Stimulated activated CD4-positive, alpha-beta T cell treated with anti-CD3 and anti-CD28 coated beads, Interleukin-1b, Interleukin-23, amount 100 ng/mL, for 48 hours (primary cell): ENCODE measurements around the gene SNRK.

Experiments used
- DNase-seq: peaks from one replicate; pipeline ENCODE4 v3.0.0-alpha.2; 2020

The SNRK gene

DNA sequence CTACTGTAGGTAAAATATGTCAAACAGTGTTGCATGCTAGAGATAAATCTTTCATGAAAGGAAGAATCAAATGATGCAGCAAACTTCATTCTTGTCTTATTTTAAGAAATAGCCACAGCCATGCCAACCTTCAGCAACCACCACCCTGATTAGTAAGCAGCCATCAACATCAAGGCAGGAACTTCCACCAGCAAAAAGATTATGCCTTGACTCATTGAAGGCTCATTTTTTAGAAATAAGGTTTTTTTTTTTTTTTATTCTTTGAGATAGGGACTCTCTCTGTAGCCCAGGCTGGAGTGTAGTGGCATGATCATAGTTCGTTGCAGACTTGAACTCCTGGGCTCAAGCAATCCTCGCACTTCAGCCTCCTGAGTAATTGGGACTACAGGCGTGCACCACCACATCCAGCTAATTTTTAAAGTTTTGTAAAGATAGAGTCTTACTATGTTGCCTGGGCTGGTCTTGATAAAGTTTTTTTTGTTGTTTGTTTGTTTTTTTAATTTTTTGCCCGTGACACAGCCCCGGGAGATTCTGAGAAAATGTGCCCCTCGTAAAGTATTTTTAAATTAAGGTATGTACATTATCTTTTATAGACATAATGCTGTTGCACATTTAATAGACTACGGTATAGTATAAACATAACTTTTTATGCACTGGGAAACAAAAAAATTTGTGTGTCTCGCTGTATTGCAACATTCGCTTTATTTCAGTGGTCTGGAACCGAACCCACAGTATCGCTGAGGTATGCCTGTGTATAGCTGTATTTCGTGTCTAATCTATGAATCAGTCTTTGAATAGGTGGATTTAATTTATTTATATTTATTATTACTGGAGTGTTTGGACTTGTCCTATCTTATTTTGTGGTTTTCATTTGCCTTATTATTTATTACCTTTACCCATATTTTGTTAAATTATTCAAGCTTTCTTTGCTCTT is 23.3 kb downstream of the SNRK start:
- DNase-seq, result no peak

DNA sequence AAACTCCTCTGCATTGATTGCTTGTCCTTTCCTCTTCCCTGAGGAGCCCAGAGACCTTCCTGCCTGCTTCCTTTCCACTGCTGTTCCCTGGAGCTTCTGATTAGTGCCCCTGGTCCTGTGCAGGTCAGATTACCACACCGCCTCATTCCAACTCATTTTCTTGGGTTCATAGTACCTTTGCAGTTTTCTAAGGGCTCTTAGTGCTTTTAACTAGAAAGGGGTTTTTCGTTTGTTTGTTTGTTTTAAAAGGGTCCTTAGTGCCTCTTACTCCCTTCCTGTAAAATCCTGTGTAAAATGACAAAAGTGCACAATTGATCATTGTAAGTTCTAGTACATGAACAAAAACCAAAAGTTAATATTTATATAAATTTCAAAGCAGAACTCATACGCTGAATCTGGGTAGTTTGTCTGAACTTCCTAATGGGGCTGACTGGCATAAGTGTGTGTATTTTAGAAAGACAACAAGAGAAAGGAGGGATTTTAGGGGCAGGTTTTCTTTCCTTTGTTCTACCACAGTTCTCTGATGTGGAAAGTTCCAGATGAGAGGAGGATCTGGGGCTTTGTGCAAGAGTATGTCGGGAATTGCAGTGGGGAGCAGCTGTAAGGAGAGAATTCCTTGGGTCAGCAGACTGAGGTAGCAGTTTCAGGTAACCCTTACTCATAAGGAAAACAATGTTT is 30.6 kb downstream of the SNRK start:
- no peak for DNase-seq

DNA sequence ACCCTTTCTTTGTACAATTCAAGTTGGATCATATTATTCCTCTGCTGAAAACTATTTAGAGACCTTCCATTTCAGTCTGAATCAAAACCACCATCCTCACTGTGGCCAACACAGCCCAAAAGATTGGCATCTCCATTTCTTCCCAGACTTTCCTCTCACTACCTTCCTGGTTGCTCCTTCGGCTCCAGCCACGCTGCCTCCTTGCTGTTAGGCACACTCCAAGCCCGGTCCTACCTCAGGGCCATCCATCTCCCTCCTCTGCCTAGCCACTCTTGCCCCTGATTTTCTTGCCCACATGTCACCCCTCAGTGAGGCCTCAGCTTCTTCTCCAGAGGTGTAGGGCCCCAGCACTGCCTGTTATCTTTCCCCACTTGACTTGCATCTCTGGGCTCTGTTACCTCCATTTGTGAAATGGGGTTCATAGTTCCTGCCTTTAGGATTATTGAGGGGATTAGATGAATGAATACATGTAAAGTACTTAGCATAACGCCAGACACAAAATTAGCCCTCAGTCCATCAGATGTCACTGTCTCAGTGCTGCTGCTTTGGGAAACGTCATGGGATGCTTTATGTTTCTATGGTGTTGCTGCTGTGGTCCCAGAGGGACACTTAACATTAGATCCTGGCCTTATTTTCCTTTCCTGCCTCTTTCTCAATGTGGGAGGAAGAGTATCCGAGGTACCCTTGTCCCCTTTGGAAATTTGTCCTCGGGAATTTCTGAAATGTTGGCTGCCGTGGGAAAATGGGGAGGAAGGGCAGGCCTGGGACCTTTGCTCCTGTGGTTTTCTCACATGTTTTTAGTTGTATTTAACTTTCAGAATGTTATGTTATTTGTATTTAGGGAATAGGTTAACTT is 31.3 kb downstream of the SNRK start:
- no peak for DNase-seq

DNA sequence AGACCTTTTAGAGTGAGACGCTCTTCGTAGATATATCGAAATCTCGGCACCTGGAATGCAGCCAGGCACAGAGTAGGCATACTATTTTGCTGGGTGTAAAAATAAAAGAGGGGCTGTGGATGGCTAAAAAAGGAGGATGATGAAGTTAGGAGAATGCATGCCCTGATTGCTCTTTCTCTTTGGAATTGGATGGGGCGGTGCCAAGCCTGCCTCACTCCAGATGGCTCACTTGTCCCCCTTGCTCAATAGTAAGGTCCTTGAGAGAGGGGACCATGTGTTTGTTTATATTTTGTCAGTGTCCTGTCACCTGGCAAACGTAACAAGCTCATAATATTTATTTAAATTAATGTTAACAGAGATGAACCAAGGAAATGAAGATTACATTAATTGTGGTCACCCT is 33.0 kb downstream of the SNRK start:
- no peak for DNase-seq

DNA sequence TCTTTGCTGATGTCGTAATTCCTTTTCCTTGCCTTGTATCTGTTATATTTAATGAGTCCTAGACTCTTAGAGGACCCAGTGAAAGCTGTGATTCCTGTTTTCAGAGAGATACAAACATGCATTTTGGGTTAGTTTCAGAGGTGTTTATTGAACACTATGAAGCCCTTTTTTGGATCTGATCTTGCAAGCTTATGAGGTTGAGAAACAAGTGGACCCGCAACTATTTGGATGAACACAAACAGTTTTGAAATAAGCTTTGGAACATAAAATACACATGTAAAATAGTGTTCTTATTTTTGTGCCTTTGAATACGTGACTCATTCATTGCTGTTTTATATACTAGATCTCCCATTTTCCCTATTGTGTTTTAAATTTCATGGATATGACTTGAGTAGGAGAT is 33.5 kb downstream of the SNRK start:
- no peak for DNase-seq

DNA sequence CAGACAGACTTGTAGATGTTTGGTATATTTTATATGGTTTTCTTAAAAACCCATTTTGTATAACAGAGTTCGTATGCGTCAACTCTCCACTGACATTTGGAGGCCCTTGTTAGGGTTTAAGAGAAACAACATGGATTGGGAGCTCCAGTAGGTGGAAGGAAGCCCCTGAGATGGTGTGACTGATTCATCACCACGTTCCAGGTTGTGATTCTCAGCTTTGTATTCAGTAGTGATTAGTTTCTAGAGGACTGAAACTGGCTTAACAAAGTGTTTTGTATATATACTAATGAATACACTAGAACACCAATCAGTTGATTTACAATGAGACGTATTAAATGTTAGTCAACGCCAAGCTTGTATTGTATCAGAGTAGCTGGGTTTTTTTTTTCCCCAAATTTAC is 33.9 kb downstream of the SNRK start:
- no peak for DNase-seq

DNA sequence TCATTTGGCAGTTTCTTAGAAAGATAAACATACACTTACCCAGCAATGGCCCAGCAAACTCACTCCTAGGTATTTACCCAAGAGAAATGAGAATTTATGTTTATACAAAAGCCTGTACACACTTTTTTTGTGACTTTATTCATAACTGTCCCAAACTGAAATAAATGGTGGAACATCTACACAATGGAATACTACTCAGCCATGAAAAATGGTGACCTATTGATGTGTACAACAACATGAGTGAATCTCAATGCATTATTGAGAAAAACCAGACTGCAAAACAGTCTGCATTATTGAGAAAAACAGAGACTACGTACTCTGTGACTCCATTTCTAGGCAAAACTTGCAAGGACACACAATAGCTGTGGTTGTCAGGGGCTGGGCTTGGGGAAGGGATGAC is 37.2 kb downstream of the SNRK start:
- no peak for DNase-seq

DNA sequence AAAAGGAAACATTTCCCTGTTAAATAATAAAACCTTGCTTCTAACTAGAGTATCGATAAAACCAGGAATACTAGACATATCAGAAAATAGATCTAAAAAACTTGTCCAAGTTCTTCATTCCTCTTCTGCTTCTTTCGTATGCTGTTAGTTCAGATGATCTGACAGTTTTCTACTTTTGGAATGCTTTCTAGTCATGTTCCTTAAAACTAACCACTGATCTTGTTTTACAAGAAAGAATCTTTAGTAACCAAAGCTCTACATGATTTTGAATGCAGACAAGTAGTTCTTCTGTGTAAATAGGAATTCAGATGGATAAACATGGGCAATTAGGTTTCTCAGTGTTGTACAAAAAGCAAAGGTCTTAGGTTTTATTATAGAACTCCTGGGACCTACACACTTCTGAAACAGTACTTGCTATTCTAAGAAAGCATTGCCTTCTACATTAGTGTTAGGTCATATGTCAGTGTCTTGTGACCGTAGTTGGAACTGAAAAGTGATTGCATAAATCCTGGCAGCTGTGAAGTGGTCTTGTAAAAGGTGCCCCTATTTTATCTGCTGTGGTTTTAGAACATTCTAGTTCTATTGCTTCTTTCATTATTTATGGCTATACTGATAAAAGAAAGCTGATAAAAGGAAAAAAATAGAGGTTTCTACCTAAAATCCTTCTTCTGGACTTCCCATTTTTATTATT is 40.7 kb downstream of the SNRK start:
- DNase-seq, result no peak

DNA sequence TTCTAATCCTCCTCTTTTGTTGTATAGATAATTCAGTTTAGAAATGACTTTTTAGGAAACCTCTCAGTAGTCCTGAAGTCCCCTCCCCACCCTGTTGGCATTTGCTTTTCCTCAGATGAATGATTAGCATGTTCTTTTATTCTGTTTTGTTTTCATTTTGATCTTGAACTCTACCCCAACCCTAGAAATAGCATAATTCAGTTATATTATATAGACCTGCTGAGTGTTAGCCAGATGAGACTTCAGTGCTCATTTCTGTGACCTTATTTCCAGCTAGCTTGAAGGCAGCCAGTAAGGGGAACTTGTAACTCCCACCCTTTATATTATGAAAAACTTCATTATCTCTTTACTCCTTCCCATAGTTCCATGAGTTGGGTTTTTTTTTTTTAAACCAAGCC is 41.2 kb downstream of the SNRK start:
- no peak for DNase-seq

DNA sequence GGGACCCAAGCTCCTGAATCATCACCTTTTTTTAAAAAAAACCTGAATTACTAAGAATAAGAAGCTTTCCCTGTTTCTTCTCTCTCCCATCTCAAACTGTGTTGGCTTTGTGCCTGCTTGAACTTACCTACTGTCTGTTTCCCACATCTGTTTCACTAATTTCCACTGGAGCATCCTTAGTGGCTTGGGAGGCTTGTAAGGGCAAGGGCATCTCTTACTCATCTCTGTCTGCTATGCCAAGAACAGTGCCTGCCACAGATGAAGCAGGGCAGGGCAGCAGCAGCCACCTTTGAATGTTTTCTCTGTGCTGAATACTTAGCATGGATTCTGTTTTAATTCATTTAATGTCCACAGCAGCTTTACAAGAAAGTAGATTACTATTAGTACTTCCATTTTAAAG is 42.3 kb downstream of the SNRK start:
- no peak for DNase-seq

DNA sequence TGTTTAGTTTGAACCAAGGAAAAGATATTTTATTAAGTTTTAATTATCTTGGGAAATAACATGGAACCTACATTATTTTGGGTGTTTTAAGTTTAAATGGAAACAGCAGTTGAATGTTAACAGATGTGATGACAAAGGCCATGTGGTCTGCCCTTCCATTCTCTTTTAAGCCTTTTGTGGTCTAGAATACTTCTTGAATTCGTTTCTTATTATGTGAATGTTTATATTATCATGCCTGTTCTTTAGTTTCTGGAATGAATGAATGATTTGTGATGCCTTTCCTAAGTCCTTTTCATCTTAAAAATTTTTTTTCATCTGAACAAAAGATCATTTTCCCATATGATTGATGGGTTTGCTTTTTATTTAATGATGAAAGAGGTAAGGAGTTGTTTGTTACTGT is 44.6 kb downstream of the SNRK start:
- DNase-seq, result no peak

DNA sequence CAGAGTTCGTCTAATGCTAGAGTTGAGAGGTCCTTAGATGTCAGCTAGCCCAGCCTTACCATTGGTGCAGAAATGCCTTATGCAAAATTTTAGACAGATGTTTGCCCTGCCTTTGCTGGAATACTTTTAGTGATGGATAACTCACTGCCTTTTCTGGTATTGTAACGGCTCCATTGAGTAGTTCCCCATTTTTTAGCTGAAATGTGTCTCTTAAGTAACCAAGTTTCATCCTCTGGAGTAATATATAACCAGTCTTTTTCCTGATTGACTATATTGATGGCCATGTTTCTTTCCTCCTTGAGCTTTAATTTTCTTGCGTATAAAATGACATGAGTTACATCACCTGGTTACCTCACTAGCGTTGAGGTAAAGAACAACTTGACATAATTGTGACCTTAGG is 45.0 kb downstream of the SNRK start:
- DNase-seq, result no peak

DNA sequence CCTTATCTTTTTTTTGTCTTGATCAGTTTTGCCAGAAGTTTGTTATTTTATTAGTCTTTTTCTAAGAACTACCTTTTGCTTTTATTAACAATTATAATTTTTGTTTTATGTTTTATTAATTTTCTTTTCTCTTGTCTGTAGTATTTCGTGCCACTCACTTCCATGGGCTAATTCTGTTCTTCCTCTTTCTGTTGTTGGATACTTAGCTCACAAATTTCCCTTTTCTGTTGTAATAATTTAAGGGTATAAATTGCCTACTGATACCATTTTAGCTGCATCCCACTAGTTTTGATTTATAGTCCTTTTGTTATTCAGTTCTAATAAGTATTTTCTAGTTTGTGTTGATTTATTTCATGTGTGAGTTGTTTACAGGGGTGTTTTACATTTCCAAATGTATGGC is 48.6 kb downstream of the SNRK start:
- DNase-seq, result no peak

DNA sequence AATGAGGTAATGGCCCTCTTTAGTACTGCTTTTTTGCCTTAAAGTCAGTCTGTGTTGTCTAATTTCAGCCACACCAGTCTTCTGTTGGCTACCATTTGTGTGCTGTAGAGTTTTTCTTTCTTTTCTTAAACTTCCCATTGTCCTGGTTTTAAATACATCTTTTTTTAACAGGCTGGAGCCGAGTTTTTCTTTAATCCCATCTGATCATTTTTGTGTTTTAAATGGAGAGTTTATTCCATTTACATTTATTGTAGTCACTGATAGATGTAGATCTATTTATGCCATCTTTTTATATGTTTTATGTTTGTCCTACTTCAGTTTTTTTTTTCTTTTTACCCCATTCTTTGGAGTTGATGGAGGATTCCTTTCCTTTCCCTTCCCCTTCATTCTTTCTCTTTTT is 49.5 kb downstream of the SNRK start:
- DNase-seq, result no peak

DNA sequence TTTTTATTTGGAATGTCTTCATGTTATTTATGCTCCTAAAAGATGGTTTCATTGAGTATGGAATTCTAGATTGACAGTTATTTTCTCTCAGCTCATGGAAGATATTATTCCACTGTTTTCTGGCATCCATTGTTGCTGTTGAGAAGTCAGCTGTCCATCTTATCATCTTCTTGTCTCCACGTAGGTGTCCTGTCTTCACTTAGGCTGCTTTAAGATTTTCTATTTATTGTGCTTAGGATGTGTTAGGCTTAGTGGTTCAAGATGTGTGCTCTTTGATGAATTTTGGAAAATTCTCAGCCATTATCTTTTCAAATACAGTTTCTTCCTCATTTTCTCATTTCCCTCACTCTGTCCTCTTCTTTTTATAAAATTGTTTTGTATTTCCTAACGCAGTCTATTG is 52.0 kb downstream of the SNRK start:
- DNase-seq, result no peak

DNA sequence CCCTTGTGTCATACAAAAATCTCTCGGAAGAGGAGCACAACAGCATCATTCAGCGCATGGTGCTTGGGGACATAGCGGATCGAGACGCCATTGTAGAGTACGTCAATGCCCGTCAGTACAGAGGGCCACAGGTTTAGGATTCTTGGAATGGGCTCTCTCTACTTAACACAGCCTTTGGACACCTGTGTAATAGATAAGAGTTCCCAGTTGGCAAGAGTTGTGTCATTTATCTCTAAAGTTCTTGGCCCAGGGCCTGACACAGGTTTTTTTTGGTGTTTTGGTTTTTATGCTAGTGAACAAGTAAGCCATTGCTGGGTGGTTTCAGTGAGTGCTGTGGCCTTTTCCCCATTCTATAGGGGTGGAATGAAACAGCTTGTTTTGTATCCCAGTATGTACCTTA is 54.1 kb downstream of the SNRK start:
- no peak for DNase-seq

DNA sequence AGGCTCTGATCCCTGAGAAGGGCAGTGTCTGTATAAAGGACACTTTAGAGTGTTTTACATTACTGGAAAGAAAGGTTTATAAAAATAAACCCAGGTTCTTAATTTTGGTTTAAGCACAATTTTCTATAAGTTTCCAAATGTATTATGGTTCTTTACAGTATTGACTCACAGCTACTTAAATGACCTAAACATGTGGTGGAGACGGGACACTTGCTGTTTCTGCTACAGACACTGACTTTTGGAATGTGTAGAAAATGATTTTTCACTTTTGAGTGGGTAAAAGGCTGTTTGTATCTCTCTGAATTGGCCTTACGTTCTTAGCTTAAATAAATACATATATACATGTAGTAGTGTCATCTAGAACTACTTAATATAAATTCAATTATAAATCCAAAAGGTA is 55.4 kb downstream of the SNRK start:
- DNase-seq, result no peak

DNA sequence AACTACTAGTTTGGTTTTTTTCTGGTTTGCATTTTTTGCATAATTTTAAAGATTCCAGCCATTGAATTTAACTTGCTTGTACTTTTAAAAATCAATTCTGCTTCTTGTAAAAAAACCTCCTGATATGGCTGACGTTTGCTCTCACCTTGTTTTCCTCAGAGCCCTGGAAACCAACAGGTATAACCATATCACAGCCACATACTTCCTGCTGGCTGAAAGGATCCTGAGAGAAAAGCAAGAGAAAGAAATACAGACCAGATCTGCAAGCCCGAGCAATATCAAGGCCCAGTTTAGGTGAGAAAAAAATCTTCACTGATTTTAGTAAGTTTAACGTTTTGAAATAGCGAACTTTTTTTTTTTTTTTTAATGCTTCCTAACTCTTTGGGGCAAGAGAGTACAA is 56.8 kb downstream of the SNRK start:
- DNase-seq, result no peak

DNA sequence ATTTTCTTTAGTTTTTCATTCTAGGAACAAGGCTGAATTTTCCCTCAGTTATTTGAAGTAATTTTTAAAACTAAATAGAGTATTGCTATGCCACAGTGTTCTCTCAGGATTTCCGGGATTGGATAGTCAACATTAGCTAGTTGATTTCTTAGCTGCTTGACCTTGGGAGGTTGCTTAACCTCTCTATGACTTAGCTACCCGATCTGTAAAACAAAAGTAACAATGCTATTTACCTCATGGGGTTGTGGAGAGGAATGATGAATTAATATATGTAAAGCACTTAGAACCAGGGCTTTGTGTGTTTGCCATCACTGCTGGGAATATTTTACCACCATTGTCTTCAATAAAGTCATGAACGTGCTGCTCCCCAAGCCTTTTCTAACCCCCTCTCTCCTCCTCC is 57.5 kb downstream of the SNRK start:
- DNase-seq, result no peak

DNA sequence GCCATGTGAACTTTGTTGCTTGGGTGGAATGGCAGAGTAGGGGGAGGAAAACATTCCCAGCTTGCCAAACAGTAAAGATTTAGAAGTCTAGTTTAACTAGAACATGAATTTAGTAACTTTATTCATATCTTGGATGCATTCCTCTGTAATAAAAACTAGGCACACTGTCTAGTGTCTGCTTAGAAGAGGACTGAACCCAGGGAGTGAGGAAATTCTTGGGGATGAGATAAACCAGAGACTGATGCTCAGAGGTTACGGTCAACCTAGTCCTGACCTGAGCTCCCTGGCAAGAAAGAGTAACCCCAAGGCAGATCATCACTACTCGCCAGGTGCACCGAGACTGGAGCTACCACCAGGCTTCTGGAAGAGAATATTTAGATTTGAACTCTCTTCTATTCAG is 58.2 kb downstream of the SNRK start:
- no peak for DNase-seq

DNA sequence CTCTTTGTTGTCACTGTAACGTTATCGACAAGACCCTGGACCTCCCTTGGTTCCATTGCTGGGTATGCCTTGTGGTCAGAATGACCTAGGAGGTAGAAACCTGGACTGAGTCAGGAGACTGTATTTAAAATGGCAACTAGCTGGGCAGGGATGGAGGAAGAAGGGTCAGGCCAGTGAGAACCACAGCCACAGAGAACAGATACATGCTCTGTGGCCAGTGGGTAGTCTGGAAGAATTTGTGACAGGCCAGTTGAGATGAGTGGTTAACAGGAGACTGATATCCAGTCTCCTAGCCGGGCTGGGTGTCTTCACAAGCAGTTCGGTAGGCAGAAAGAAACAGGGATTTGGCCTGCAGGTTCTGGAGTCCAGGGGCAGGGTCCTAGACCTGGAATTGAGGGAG is 58.9 kb downstream of the SNRK start:
- no peak for DNase-seq

DNA sequence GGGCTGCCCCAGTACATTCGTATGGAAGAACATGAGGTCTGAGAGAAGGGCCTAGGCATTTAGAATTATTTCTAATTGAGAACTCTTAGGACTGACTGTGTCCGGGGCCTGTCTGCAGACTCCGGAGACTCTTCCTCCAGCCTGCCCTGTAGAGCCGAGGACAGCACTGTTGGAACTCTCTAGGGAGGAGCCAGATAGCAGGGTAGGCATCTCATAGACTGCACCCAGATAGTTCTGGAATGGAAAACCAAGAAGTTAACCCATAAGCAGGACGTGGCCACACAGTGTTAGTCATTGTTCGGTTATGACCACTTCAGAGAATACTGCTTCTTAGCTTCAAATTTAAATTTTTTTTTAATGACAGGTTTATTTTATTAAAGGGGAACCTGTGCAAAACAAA is 59.5 kb downstream of the SNRK start:
- no peak for DNase-seq
